ENCODE measurements around the gene LCE2C.

DNA sequence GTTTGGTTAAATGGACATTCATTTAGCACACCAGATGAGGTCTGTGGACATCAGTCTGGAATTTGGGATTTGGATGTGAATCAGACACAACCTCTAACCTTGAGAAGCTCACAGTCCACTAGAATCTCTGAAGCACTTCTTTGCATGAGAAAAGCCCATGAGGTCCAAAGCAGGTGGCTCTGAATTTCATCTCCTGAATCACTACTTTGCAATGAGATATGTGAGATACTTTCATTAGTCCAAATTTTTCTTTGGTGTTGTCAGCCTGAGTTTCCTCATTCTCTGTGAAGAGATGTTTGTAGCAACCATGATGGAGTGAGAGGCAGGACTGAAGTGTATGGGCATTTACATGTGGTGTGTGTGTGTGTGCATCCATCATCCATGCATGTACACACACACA lies 28.4 kb upstream of the LCE2C start:
- TF ChIP-seq, protein P1, sequence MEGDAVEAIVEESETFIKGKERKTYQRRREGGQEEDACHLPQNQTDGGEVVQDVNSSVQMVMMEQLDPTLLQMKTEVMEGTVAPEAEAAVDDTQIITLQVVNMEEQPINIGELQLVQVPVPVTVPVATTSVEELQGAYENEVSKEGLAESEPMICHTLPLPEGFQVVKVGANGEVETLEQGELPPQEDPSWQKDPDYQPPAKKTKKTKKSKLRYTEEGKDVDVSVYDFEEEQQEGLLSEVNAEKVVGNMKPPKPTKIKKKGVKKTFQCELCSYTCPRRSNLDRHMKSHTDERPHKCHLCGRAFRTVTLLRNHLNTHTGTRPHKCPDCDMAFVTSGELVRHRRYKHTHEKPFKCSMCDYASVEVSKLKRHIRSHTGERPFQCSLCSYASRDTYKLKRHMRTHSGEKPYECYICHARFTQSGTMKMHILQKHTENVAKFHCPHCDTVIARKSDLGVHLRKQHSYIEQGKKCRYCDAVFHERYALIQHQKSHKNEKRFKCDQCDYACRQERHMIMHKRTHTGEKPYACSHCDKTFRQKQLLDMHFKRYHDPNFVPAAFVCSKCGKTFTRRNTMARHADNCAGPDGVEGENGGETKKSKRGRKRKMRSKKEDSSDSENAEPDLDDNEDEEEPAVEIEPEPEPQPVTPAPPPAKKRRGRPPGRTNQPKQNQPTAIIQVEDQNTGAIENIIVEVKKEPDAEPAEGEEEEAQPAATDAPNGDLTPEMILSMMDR (IDR thresholded peaks at IDR 0.05), result no peak
- TF ChIP-seq POLR2A (IDR thresholded peaks at IDR 0.05), result no peak

All from body of pancreas (tissue), 4 donors.